ENCODE data around the gene OR6C65. TPM values are rescaled to one million over a fixed set of nuclear protein-coding genes. Genes with fewer than 3 reads are reported as not detected.
"Not testable (repeated sequence)": the region's sequence is repeated elsewhere in the genome, so short reads cannot be mapped to it uniquely, and the experiment has no call there.

Gene OR6C65
- total and polyA plus RNA-seq, 7 donors = not detected

DNA sequence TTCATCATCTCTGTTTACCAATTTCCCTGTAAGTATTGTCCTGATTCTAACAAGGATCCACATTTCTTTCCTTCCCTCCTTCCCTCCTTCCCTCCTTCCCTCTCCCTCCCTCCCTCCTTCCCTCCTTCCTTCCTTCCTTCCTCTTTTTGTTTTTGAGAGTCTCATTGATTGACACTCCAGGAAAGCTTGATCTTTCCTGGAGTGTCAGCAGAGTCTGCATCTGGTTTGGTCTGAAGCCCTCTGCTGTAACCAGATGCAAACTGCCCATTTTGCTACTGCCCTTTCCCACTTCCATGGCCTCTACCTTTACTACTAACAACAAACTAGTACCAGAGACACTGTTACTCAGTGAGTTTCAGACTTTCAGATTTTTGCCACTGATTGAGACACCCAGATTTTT is 14.4 kb upstream of the OR6C65 start:
- H3K4me3 ChIP-seq = no peak overlapping the region
- no peaks in the 10 kb centered on the region for H3K9me3 ChIP-seq
- H3K36me3 ChIP-seq (ENCODE audit: insufficient read depth in 1 of 2, low read depth in 1 of 2) = no peaks in the 10 kb centered on the region
- intact Hi-C loops (cut with DNase I) = no loop called here
- TF ChIP-seq, protein P1, sequence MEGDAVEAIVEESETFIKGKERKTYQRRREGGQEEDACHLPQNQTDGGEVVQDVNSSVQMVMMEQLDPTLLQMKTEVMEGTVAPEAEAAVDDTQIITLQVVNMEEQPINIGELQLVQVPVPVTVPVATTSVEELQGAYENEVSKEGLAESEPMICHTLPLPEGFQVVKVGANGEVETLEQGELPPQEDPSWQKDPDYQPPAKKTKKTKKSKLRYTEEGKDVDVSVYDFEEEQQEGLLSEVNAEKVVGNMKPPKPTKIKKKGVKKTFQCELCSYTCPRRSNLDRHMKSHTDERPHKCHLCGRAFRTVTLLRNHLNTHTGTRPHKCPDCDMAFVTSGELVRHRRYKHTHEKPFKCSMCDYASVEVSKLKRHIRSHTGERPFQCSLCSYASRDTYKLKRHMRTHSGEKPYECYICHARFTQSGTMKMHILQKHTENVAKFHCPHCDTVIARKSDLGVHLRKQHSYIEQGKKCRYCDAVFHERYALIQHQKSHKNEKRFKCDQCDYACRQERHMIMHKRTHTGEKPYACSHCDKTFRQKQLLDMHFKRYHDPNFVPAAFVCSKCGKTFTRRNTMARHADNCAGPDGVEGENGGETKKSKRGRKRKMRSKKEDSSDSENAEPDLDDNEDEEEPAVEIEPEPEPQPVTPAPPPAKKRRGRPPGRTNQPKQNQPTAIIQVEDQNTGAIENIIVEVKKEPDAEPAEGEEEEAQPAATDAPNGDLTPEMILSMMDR (IDR thresholded peaks at IDR 0.05) = no peak
- ATAC-seq (no peak), DNase-seq (no peak)
- H3K27ac ChIP-seq = no peak overlapping the region
- H3K27me3 ChIP-seq (ENCODE audit: insufficient read depth in 3 of 3, low read length in 2 of 3) = no peaks in the 10 kb centered on the region
- H3K4me1 ChIP-seq = no peaks in the 10 kb centered on the region

DNA sequence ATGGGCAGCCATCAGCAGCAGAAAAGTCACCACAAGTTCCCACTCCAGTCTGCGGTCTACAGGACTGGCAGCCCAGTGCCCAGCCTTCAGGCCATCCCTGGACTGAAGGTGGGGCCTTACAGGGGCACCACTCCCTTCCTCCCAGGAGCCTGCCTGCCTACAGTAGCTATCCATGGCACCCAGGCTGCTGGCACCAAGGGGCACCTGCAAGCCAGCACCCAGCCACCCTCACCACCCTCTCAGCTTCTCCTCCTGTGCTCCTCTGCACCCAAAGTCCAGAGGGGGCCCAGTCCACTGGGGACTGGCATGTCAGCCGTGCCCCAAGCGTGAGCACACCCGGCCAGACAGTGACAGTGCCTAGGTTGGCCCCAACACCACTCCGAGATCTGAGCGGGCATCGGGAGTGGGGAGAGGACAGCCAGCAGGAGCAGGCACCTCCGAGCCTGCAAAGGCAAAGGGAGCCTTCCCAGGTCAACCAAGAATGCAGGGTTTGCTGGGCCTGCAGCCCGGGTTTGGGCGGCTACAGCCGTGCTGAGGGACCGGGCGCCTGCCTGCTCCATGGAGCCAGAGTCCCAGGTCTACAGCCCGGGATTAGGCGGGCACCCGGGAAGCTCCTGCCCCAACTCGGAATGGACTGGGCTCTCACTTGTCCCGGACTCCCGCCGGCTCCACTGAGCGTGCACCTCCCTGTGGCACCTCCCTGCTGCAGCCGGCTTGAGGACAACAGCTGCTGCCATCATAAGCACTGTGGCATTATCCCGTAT is 8.1 kb upstream of the OR6C65 start:
- no peak overlapping the region for H3K4me3 ChIP-seq
- no peak for DNase-seq
- H3K36me3 ChIP-seq (ENCODE audit: insufficient read depth in 1 of 2, low read depth in 1 of 2) = no peaks in the 10 kb centered on the region

DNA sequence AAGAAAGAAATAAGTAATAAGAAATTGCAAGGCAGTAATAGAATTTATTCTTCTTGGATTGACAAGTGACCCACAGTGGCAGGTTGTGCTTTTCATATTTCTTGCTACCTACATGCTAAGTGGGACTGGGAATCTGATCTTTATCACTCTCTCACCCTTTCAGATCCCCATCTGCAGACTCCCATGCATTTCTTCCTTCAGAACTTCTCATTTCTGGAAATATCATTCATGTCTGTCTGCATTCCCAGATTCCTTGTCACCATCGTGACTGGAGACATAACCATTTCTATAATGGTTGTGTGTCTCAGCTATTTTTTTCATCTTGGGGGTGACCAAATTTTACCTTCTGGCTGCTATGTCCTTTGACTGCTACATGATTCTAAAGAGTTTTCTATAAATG is 4.0 kb upstream of the OR6C65 start:
- intact Hi-C loops (cut with DNase I) = no loop called here
- DNase-seq = no peak
- H3K4me3 ChIP-seq = no peak overlapping the region
- H3K27me3 ChIP-seq (ENCODE audit: insufficient read depth in 3 of 3, low read length in 2 of 3) = no peaks in the 10 kb centered on the region
- H3K4me1 ChIP-seq = no peaks in the 10 kb centered on the region
- no peaks in the 10 kb centered on the region for H3K36me3 ChIP-seq (ENCODE audit: insufficient read depth in 1 of 2, low read depth in 1 of 2)
- 63 to 78% (median 76%) methylated on average over 1 of the region's 1 CpG for WGBS, 3 donors
- H3K27ac ChIP-seq = no peak overlapping the region
- no peaks in the 10 kb centered on the region for H3K9me3 ChIP-seq
- ATAC-seq = no peak
- TF ChIP-seq, protein P1 (IDR thresholded peaks at IDR 0.05) = no peak

More for the DNA sequence above, 8.1 kb upstream of the OR6C65 start:
- no peaks in the 10 kb centered on the region for H3K4me1 ChIP-seq
- no peak for ATAC-seq
- TF ChIP-seq, protein P1 (IDR thresholded peaks at IDR 0.05) = no peak
- WGBS, 3 donors = 81 to 85% (median 84%) methylated on average over 23 of the region's 23 CpGs
- H3K9me3 ChIP-seq = no peaks in the 10 kb centered on the region
- H3K27ac ChIP-seq = no peak overlapping the region
- H3K27me3 ChIP-seq (ENCODE audit: insufficient read depth in 3 of 3, low read length in 2 of 3) = no peaks in the 10 kb centered on the region
- intact Hi-C loops (cut with DNase I) = no loop called here

DNA sequence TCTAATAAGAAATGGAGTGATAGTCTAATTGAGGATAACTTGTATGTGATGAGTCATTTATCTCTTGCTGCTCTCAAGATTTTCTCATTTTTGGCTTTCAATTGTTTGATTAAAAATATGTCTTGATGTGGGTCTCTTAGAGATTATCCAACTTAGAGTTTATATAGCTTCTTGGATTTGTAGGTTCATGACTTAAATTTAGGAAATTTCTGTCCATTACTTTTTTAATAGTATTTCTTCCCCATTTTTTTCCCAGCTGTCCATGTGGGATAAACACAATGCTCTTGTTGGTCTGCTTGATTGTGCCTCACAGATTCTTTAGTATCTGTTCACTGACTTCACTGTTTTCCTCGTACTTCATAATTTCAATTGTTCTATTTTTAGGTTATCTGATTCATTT is 7.5 kb downstream of the OR6C65 start:
- H3K27me3 ChIP-seq (ENCODE audit: insufficient read depth in 3 of 3, low read length in 2 of 3) = no peaks in the 10 kb centered on the region
- intact Hi-C loops (cut with DNase I) = no loop called here
- H3K36me3 ChIP-seq (ENCODE audit: insufficient read depth in 1 of 2, low read depth in 1 of 2) = no peaks in the 10 kb centered on the region
- TF ChIP-seq, protein P1 (IDR thresholded peaks at IDR 0.05) = no peak
- no peaks in the 10 kb centered on the region for H3K4me1 ChIP-seq
- DNase-seq = no peak
- WGBS, 3 donors = 54 to 63% (median 63%) methylated on average over 1 of the region's 1 CpG
- H3K27ac ChIP-seq = no peak overlapping the region
- no peak for ATAC-seq
- H3K4me3 ChIP-seq = no peak overlapping the region
- H3K9me3 ChIP-seq = no peaks in the 10 kb centered on the region

DNA sequence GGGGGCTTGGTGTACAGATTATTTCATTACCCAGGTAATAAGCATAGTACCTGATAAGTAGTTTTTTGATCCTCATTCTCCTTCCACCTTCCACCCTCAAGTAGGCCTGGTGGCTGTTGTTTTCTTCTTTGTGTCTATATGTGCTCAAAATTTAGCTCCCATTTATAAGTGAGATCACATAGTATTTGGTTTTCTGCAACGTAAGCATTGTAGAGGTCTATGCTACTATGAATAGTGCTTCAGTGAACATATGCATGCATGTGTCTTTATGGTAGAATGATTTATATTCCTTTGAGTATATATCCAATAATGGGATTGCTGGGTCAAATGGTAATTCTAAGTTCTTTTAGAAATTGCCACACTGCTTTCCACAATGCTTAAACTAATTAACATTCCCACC is 8.8 kb downstream of the OR6C65 start:
- ATAC-seq; H3K9me3 ChIP-seq; H3K27me3 ChIP-seq (ENCODE audit: insufficient read depth in 3 of 3, low read length in 2 of 3); H3K4me1 ChIP-seq; H3K36me3 ChIP-seq (ENCODE audit: insufficient read depth in 1 of 2, low read depth in 1 of 2); H3K27ac ChIP-seq; DNase-seq; intact Hi-C loops (cut with DNase I); H3K4me3 ChIP-seq: not testable (repeated sequence)
- WGBS, 3 donors = 77 to 100% (median 97%) methylated on average over 1 of the region's 1 CpG

DNA sequence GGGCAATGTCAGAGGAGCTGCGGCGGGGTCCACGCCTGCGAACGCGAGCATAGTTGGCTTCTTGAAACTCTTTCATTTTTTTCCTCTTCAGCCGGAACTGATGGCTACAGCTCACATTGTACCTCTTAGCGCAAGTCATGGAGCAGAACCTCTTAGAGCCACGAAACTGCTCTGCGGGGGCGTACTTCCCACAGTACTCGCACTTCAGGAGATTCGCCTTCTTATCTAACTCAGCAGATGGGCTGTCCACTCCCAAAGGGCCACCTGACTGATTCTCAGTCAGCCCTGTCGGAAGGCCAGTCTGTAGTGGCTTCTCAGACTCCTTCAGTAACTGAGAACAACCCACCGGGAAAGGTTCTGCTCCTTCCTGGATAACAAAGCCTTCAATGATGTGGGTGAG is 11.8 kb downstream of the OR6C65 start:
- H3K27me3 ChIP-seq (ENCODE audit: insufficient read depth in 3 of 3, low read length in 2 of 3); H3K4me3 ChIP-seq; ATAC-seq; H3K9me3 ChIP-seq; DNase-seq; H3K4me1 ChIP-seq; intact Hi-C loops (cut with DNase I); H3K36me3 ChIP-seq (ENCODE audit: insufficient read depth in 1 of 2, low read depth in 1 of 2); H3K27ac ChIP-seq: not testable (repeated sequence)
- WGBS, 3 donors = 91 to 96% (median 95%) methylated on average over 15 of the region's 15 CpGs

DNA sequence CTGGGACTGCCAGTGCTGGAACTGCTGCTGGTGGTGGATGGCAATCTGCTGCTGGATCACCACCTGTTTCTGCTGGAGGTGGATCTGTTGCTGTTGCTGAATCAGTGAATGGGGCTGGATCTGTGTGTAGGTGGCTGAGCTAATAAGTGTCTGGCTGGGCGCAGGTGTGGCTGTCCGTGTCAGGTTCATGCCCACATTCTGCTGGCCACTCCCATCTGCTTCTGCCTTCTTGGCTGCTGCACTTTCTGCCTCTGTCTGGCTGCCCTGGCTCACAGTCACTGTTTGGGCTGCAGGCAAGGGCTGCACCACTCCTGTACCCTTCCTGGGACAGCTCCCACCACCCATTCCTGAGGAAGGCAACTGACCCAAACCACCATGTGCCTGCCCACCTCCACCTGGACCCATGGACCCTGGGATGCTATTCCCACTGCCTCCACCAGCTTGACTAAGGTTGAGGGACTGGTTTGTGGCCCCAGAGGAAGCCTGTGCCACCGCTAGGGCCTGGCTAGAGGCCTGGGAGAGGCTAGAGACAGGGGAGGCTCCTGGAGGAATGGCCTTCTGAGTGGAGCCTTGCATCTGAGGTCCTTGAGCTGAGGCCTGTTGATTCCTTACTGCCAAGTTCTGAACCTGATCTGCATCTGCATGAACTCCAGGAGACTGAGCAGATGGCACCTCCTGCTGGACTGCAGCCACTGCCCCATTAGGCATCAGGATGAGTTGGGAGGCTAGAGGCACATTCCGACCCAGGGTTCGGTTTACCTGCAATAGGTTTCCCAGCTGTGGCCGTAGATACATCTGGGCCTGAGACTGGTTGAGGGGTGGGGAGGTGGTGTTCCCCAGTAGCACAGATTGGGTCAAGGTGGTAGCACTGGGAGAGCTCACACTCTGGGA is 13.4 kb downstream of the OR6C65 start:
- not testable (repeated sequence) for H3K27me3 ChIP-seq (ENCODE audit: insufficient read depth in 3 of 3, low read length in 2 of 3); ATAC-seq
- WGBS, 3 donors = 91 to 93% (median 91%) methylated on average over 5 of the region's 6 CpGs

More for the DNA sequence above, 13.4 kb downstream of the OR6C65 start:
- intact Hi-C loops (cut with DNase I); H3K4me3 ChIP-seq; H3K36me3 ChIP-seq (ENCODE audit: insufficient read depth in 1 of 2, low read depth in 1 of 2); H3K9me3 ChIP-seq; H3K4me1 ChIP-seq; H3K27ac ChIP-seq; DNase-seq: not testable (repeated sequence)

Measured in psoas muscle (tissue), 8 donors.